ENCODE results near the gene GPR142.

GPR142 gene

GRCh38 chr17:74369665-74370490 is 2.6 kb downstream of the GPR142 start:
- Histone ChIP-seq H3K27ac (no peak overlapping the region), H3K4me1 (ENCODE audit: control insufficient read depth in 1 of 2, insufficient read depth in 1 of 2, low read depth in 1 of 2, low read length in 1 of 2) (peaks cover 10 to 13% of the 10 kb centered on the region in 2 experiments), H3K4me3 (ENCODE audit: low read depth in 1 of 2, low read length in 1 of 2) (no peak overlapping the region), H3K36me3 (no peaks in the 10 kb centered on the region), H3K27me3 (peaks cover 34% of the 10 kb centered on the region), H3K9me3 (no peaks in the 10 kb centered on the region)
- no peak for TF ChIP-seq CTCF (IDR thresholded peaks at IDR 0.05)

- TF ChIP-seq CTCF (IDR thresholded peaks at IDR 0.05), result no peak
- no peak overlapping the region for H3K27ac ChIP-seq
- H3K4me1 ChIP-seq (ENCODE audit: control insufficient read depth in 1 of 2, insufficient read depth in 1 of 2, low read depth in 1 of 2, low read length in 1 of 2), result peaks cover 10 to 13% of the 10 kb centered on the region in 2 experiments
- no peaks in the 10 kb centered on the region for H3K36me3 ChIP-seq
- no peaks in the 10 kb centered on the region for H3K9me3 ChIP-seq
- H3K4me3 ChIP-seq (ENCODE audit: low read depth in 1 of 2, low read length in 1 of 2), result no peak overlapping the region
- H3K27me3 ChIP-seq, result peaks cover 34% of the 10 kb centered on the region
Observed at GRCh38 chr17:74371653-74372147, 4.4 kb downstream of the GPR142 start.

- Histone ChIP-seq H3K27ac (no peak overlapping the region), H3K27me3 (peaks cover 31% of the 10 kb centered on the region), H3K36me3 (no peaks in the 10 kb centered on the region), H3K4me1 (ENCODE audit: control insufficient read depth in 1 of 2, insufficient read depth in 1 of 2, low read depth in 1 of 2, low read length in 1 of 2) (peaks cover 10 to 13% of the 10 kb centered on the region in 2 experiments), H3K9me3 (no peaks in the 10 kb centered on the region), H3K4me3 (ENCODE audit: low read depth in 1 of 2, low read length in 1 of 2) (no peak overlapping the region)
- no peak for TF ChIP-seq CTCF (IDR thresholded peaks at IDR 0.05)
Observed at GRCh38 chr17:74372426-74372825, 5.1 kb downstream of the GPR142 start.

GRCh38 chr17:74373838-74374606 is 6.7 kb downstream of the GPR142 start:
- Histone ChIP-seq H3K27me3 (peaks cover 27% of the 10 kb centered on the region), H3K36me3 (no peaks in the 10 kb centered on the region), H3K4me3 (ENCODE audit: low read depth in 1 of 2, low read length in 1 of 2) (no peak overlapping the region), H3K27ac (no peak overlapping the region), H3K4me1 (ENCODE audit: control insufficient read depth in 1 of 2, insufficient read depth in 1 of 2, low read depth in 1 of 2, low read length in 1 of 2) (peaks cover 2 to 4% of the 10 kb centered on the region in 2 experiments), H3K9me3 (no peaks in the 10 kb centered on the region)
- no peak for TF ChIP-seq CTCF (IDR thresholded peaks at IDR 0.05)

GRCh38 chr17:74374858-74375257 is 7.6 kb downstream of the GPR142 start:
- Histone ChIP-seq H3K36me3 (no peaks in the 10 kb centered on the region), H3K27me3 (peaks cover 21% of the 10 kb centered on the region), H3K27ac (no peak overlapping the region), H3K4me3 (ENCODE audit: low read depth in 1 of 2, low read length in 1 of 2) (no peak overlapping the region), H3K9me3 (no peaks in the 10 kb centered on the region), H3K4me1 (ENCODE audit: control insufficient read depth in 1 of 2, insufficient read depth in 1 of 2, low read depth in 1 of 2, low read length in 1 of 2) (peaks cover 5 to 6% of the 10 kb centered on the region in 2 experiments)
- no peak for TF ChIP-seq CTCF (IDR thresholded peaks at IDR 0.05)
